SK-N-SH treated with all-trans-retinoic acid at 6 μM for 48 hours (cell line): ENCODE data around the gene SLC16A4.

Experiments
- ATAC-seq: fragments of 200-7000 bp; cut with Tn5 transposase; 3 replicates; pipeline ENCODE4 v1.9.1; 2020; ENCODE audit warnings: mild to moderate bottlenecking, moderate library complexity
- BACH2 ChIP-seq: fragments of 250-450 bp; sonication (Bioruptor Pico); IDR thresholded peaks from 2 replicates; pipeline ENCODE4 v1.9.0; 2021; ENCODE audit warnings: mild to moderate bottlenecking, borderline replicate concordance
- CSDC2 ChIP-seq: fragments of 250-450 bp; sonication (Bioruptor Pico); IDR thresholded peaks from 2 replicates; pipeline ENCODE4 v1.5.0; 2020; ENCODE audit warnings: mild to moderate bottlenecking, moderate library complexity
- ESRRG ChIP-seq: fragments of 250-450 bp; sonication (Bioruptor Pico); IDR thresholded peaks from 2 replicates; pipeline ENCODE4 v1.6.1; 2021; ENCODE audit warnings: mild to moderate bottlenecking
- GLIS3 ChIP-seq: fragments of 250-450 bp; sonication (Bioruptor Pico); IDR thresholded peaks from 2 replicates; pipeline ENCODE4 v1.5.0; 2020; ENCODE audit warnings: mild to moderate bottlenecking, moderate library complexity
- OSR1 ChIP-seq: fragments of 250-450 bp; sonication (Bioruptor Pico); IDR thresholded peaks from 2 replicates; pipeline ENCODE4 v1.8.0; 2022; ENCODE audit warnings: moderate library complexity, mild to moderate bottlenecking, inconsistent platforms
- PPARA ChIP-seq: fragments of 250-450 bp; sonication (Bioruptor Pico); IDR thresholded peaks from 2 replicates; pipeline ENCODE4 v1.5.0; 2020; ENCODE audit warnings: mild to moderate bottlenecking, borderline replicate concordance
- RARB ChIP-seq: fragments of 250-450 bp; sonication (Bioruptor Pico); IDR thresholded peaks from 2 replicates; pipeline ENCODE4 v1.8.0; 2021; ENCODE audit warnings: mild to moderate bottlenecking, moderate library complexity
- ZC3H10 ChIP-seq: fragments of 250-450 bp; sonication (Bioruptor Pico); IDR thresholded peaks from 2 replicates; pipeline ENCODE4 v1.5.1; 2021; ENCODE audit warnings: mild to moderate bottlenecking, moderate library complexity
- ZFP3 ChIP-seq: fragments of 250-450 bp; sonication (Bioruptor Pico); IDR thresholded peaks from 2 replicates; pipeline ENCODE4 v1.5.0; 2020; ENCODE audit warnings: mild to moderate bottlenecking, moderate library complexity
- ZFP30 ChIP-seq: fragments of 450-650 bp; formaldehyde crosslinking; IDR thresholded peaks from 2 replicates; pipeline ENCODE4 v1.5.0; 2022; ENCODE audit warnings: mild to moderate bottlenecking, moderate library complexity
- ZNF8 ChIP-seq: fragments of 450-650 bp; formaldehyde crosslinking; IDR thresholded peaks from 2 replicates; pipeline ENCODE4 v1.5.0; 2020; ENCODE audit warnings: mild to moderate bottlenecking, moderate library complexity
- TF ChIP-seq, protein P1 (sequence below): fragments of 250-450 bp; sonication (Bioruptor Pico); IDR thresholded peaks from 2 replicates; pipeline ENCODE4 v1.8.0; 2020; ENCODE audit warnings: mild to moderate bottlenecking, moderate library complexity, borderline replicate concordance
- TF ChIP-seq, protein P2 (sequence below): fragments of 250-450 bp; sonication (Bioruptor Pico); IDR thresholded peaks from 2 replicates; pipeline ENCODE4 v1.8.0; 2021; ENCODE audit warnings: low read depth, mild to moderate bottlenecking, moderate library complexity, borderline replicate concordance
- TF ChIP-seq, protein P3 (sequence below): fragments of 250-450 bp; sonication (Bioruptor Pico); IDR thresholded peaks from 2 replicates; pipeline ENCODE4 v1.5.0; 2020; ENCODE audit warnings: mild to moderate bottlenecking, moderate library complexity
- TF ChIP-seq, protein P4 (sequence below): fragments of 250-450 bp; sonication (Bioruptor Pico); IDR thresholded peaks from 2 replicates; pipeline ENCODE4 v1.5.1; 2020; ENCODE audit warnings: low read depth, mild to moderate bottlenecking, moderate library complexity
- TF ChIP-seq, protein P5 (sequence below): fragments of 250-450 bp; sonication (Bioruptor Pico); IDR thresholded peaks from 2 replicates; pipeline ENCODE4 v1.5.1; 2021; ENCODE audit warnings: mild to moderate bottlenecking, moderate library complexity

SLC16A4 gene

DNA sequence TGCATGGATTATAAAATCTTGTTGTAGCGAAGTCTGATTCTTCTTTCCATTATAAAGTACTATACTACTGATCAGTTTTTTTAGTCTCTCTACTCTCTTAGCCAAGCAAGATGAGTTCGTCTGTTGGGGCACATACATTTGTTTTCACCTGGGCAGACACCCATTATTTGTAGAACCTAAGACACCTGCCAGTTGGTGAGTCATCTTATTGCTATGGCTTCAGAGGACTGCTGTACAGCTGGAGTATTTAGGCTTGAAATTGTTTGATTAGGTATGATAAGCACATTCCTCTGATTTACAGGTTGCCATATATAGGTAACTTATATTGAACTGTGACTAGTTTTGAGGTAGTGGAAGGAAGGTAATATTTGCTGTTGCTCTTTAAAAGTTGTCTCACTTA, 34.4 kb downstream of the SLC16A4 start:
- no peak for ATAC-seq
- TF ChIP-seq PPARA (CRISPR knock-in tag), result no peak
- no peak for TF ChIP-seq ZC3H10 (CRISPR knock-in tag)
- TF ChIP-seq ZFP30 (CRISPR knock-in tag), result no peak
- TF ChIP-seq ESRRG (CRISPR knock-in tag), result no peak
- TF ChIP-seq OSR1, result no peak
- no peak for TF ChIP-seq ZNF8
- TF ChIP-seq, protein P1, sequence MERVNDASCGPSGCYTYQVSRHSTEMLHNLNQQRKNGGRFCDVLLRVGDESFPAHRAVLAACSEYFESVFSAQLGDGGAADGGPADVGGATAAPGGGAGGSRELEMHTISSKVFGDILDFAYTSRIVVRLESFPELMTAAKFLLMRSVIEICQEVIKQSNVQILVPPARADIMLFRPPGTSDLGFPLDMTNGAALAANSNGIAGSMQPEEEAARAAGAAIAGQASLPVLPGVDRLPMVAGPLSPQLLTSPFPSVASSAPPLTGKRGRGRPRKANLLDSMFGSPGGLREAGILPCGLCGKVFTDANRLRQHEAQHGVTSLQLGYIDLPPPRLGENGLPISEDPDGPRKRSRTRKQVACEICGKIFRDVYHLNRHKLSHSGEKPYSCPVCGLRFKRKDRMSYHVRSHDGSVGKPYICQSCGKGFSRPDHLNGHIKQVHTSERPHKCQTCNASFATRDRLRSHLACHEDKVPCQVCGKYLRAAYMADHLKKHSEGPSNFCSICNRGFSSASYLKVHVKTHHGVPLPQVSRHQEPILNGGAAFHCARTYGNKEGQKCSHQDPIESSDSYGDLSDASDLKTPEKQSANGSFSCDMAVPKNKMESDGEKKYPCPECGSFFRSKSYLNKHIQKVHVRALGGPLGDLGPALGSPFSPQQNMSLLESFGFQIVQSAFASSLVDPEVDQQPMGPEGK, result no peak
- TF ChIP-seq, protein P2, sequence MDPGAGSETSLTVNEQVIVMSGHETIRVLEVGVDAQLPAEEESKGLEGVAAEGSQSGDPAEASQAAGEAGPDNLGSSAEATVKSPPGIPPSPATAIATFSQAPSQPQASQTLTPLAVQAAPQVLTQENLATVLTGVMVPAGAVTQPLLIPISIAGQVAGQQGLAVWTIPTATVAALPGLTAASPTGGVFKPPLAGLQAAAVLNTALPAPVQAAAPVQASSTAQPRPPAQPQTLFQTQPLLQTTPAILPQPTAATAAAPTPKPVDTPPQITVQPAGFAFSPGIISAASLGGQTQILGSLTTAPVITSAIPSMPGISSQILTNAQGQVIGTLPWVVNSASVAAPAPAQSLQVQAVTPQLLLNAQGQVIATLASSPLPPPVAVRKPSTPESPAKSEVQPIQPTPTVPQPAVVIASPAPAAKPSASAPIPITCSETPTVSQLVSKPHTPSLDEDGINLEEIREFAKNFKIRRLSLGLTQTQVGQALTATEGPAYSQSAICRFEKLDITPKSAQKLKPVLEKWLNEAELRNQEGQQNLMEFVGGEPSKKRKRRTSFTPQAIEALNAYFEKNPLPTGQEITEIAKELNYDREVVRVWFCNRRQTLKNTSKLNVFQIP, result no peak
- TF ChIP-seq, protein P3, sequence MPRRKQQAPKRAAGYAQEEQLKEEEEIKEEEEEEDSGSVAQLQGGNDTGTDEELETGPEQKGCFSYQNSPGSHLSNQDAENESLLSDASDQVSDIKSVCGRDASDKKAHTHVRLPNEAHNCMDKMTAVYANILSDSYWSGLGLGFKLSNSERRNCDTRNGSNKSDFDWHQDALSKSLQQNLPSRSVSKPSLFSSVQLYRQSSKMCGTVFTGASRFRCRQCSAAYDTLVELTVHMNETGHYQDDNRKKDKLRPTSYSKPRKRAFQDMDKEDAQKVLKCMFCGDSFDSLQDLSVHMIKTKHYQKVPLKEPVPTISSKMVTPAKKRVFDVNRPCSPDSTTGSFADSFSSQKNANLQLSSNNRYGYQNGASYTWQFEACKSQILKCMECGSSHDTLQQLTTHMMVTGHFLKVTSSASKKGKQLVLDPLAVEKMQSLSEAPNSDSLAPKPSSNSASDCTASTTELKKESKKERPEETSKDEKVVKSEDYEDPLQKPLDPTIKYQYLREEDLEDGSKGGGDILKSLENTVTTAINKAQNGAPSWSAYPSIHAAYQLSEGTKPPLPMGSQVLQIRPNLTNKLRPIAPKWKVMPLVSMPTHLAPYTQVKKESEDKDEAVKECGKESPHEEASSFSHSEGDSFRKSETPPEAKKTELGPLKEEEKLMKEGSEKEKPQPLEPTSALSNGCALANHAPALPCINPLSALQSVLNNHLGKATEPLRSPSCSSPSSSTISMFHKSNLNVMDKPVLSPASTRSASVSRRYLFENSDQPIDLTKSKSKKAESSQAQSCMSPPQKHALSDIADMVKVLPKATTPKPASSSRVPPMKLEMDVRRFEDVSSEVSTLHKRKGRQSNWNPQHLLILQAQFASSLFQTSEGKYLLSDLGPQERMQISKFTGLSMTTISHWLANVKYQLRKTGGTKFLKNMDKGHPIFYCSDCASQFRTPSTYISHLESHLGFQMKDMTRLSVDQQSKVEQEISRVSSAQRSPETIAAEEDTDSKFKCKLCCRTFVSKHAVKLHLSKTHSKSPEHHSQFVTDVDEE (CRISPR knock-in tag), result no peak
- TF ChIP-seq, protein P4, sequence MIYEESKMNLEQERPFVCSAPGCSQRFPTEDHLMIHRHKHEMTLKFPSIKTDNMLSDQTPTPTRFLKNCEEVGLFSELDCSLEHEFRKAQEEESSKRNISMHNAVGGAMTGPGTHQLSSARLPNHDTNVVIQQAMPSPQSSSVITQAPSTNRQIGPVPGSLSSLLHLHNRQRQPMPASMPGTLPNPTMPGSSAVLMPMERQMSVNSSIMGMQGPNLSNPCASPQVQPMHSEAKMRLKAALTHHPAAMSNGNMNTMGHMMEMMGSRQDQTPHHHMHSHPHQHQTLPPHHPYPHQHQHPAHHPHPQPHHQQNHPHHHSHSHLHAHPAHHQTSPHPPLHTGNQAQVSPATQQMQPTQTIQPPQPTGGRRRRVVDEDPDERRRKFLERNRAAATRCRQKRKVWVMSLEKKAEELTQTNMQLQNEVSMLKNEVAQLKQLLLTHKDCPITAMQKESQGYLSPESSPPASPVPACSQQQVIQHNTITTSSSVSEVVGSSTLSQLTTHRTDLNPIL, result no peak
- no peak for TF ChIP-seq RARB (CRISPR knock-in tag)

DNA sequence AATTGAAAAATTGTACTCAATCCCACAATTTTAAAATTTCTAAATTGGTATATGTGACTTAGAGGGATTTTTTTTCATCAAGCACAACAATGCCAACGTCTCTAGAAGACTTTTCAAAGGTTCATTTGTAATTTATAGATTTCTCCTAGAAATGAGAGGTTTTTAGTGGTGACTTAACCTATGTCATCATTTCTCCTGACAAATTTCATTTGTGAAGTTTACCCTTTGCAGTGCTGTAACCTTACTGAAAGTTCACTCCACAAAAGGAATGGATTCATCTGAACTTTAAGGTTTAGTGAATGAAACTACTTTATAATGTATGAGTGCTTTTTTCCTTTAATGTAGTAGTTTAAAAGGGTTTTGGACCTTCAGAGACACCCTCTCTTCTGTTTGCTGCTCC, 35.5 kb downstream of the SLC16A4 start:
- ATAC-seq, result no peak

DNA sequence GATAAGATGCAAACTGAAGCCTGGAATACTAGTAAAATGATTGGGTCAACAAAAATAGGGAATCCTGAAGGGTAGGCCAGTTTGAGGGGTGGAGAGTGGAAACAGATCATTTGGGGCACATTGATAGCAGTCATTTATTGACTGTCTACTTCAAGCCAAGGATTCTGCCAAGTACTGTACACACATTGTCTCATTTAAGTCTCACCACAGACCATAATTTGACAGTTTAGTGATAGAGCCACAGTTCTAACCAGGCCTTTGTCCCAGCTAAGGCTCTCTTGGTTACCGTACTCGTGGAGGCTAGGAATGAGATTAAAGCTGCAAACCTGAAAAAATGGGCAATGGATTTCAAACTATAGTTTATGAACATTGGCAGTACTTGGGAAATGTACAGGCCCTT, 40.5 kb downstream of the SLC16A4 start:
- TF ChIP-seq CSDC2 (CRISPR knock-in tag) (no peak), ZNF8 (no peak), RARB (CRISPR knock-in tag) (no peak), ZFP3 (no peak)
- TF ChIP-seq, protein P1, result no peak
- TF ChIP-seq, protein P3 (CRISPR knock-in tag), result no peak
- ATAC-seq, result no peak

More for the DNA sequence above, 35.5 kb downstream of the SLC16A4 start:
- TF ChIP-seq PPARA (CRISPR knock-in tag), result no peak
- TF ChIP-seq RARB (CRISPR knock-in tag), result no peak
- TF ChIP-seq GLIS3, result no peak
- TF ChIP-seq BACH2 (CRISPR knock-in tag), result no peak
- TF ChIP-seq, protein P5, sequence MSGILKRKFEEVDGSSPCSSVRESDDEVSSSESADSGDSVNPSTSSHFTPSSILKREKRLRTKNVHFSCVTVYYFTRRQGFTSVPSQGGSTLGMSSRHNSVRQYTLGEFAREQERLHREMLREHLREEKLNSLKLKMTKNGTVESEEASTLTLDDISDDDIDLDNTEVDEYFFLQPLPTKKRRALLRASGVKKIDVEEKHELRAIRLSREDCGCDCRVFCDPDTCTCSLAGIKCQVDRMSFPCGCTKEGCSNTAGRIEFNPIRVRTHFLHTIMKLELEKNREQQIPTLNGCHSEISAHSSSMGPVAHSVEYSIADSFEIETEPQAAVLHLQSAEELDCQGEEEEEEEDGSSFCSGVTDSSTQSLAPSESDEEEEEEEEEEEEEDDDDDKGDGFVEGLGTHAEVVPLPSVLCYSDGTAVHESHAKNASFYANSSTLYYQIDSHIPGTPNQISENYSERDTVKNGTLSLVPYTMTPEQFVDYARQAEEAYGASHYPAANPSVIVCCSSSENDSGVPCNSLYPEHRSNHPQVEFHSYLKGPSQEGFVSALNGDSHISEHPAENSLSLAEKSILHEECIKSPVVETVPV (CRISPR knock-in tag), result no peak
- TF ChIP-seq ZFP30 (CRISPR knock-in tag), result no peak
- TF ChIP-seq, protein P3 (CRISPR knock-in tag), result no peak
